ENCODE results near the gene NTRK3.
"Not testable (repeated sequence)": the region's sequence is repeated elsewhere in the genome, so short reads cannot be mapped to it uniquely, and the experiment has no call there.

The NTRK3 gene

GRCh38 chr15:87877114-87877810, 379.3 kb downstream of the NTRK3 start:
- DNase-seq (ENCODE audit: low read depth) = no peak

DNA sequence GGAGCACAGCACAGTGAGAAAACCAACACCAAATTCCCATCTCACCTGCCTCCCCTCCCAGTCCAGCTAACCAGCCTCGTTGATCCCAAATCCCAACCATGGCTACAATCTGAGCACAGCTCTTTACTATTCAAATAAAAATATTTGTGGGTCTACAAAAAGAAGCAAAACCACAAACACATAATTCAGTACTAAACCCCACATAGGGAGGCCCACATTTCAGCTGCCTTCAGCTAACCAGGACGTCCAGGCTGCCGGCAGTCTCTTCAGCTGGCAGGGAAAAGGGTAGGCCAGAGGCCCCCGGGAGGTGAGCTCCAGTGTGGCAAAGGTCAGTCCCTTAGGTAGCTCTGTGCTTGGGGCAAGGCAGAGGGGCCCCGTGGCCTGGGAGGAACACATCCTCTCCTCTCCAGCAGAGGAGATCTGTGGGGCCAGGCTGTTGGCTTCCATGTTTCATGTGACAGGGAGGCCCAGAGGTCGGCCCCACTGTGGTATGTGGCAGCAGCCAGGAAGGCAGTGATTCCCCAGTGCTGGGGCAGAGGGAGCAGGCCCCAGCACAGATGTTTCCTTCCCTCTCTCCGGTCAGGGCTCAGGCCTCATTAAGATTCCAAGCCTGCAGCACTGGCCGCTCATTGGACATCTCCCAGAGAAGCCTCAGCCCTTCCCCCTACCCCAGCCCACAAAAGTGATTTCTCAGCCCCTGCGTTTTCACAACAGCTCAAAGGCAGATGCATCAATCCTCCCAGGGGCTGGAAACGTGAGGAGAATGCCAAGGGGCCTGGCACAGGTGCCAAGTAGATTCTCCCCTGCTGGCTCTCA, 381.4 kb downstream of the NTRK3 start:
- DNase-seq (ENCODE audit: low read depth) = no peak

- DNase-seq (ENCODE audit: low read depth) = no peak
Measured at GRCh38 chr15:87873516-87873915, 383.0 kb downstream of the NTRK3 start.

DNA sequence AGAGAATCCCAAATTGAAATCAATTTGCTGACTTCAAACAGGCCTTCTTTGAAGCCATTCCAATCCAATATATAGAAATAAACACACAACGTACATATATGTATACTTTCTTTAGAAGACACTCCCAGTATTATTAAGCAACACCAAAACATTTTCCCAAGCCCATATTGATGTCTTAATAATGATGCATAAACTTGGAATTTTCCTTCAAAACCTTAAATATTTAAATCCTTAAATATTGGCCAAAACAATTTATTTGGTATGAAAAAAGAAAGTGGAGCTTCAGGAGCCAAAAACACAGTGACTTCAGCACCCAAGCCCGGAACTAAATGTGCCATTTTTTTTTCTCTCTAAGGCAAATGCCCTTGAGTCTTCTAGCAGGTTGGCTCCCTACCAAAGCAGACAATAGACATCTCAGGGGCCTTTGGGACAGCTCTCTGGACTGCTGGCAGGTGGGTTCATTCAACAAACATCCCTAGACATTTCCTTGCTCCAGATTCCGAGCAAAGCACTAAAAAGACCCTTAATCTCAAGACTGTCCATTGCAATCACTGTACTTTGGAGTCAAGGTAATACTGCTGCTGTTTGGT, 384.7 kb downstream of the NTRK3 start:
- no peak for DNase-seq (ENCODE audit: low read depth)

DNA sequence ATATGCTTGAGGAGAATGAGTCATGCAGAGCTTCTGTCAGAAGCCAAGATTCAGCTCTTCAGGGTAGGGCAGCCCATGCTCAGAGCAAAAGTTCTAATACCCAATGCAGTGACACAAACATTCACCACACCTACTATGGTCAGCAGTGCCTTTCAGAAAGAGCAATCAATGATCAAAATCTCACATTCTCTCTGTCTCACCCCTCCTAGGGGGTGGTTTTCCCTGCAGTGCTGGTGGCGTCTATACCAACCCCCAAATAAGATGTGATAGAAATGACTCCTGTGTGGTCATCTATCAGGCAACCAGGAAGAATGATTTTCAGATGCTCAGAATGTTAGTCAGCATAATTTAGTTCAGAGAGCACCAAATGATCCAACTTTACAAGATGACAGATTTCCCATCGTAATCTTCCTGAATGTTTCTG, 385.3 kb downstream of the NTRK3 start:
- DNase-seq (ENCODE audit: low read depth) = no peak

GRCh38 chr15:87866961-87867360, 389.6 kb downstream of the NTRK3 start:
- DNase-seq (ENCODE audit: low read depth) = no peak

DNA sequence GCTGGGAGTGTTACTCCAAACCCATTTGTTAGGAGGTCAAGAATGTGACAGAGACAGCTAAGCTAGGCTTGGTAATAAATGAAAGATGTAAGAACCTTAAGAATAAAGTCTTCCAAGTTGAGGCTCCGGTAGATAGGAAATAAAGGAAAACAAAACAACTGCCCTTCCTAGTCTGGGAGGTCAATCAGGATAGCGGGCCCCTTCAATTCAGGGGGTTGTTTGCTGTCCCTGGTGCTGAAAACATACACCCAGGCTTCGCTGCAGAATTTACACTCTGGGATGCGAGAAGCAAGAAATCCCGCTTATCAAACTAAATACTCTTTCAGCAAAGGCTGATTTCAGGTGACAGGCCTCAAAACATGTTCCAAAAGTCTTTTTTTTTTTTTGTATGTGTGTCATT, 393.4 kb downstream of the NTRK3 start:
- DNase-seq (ENCODE audit: low read depth) = no peak

DNA sequence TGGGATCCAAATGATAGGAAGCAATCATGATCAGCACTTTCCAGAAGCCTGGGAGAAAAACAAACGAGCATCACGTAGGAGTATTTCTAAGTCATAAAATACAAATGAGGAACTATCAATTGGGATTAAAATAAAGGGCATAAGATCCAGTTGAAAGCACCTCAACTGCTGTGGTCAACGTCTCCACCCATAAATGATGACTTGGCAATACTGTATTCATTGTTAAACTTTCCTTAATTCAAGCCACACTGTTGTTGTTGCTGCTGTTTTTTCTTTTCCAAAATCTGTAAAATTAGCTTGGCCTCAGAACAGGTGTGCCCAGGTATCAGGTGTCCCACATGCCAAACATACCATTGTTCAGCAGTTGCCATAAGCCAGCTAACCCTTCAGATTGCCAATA, 395.8 kb downstream of the NTRK3 start:
- no peak for DNase-seq (ENCODE audit: low read depth)

- no peak for DNase-seq (ENCODE audit: low read depth)
Measured at GRCh38 chr15:87858651-87859050, 397.9 kb downstream of the NTRK3 start.

GRCh38 chr15:87851497-87851896, 405.0 kb downstream of the NTRK3 start:
- DNase-seq (ENCODE audit: low read depth) = no peak

GRCh38 chr15:87850916-87851315, 405.6 kb downstream of the NTRK3 start:
- no peak for DNase-seq (ENCODE audit: low read depth)

DNA sequence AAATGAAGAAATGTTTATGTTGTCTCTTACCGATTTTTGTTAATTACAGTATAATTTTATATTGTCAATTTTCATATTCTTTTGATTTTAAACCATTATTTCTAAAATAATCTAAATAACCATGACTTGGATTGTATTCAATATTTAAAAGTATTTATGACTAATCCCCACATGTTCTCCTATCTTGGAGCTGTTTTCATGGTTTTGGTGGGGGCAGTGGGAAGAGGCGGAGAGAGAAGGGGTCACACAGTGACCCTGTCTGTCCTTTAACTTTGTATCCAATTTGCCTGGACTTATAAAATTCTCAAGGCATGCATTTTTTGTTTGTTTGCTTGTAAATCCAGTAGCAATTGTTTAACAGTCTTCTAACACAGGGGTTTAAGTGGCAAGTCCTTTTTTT, 407.4 kb downstream of the NTRK3 start:
- DNase-seq (ENCODE audit: low read depth) = no peak

- DNase-seq (ENCODE audit: low read depth) = no peak
Measured at GRCh38 chr15:87848012-87848411, 408.5 kb downstream of the NTRK3 start.

DNA sequence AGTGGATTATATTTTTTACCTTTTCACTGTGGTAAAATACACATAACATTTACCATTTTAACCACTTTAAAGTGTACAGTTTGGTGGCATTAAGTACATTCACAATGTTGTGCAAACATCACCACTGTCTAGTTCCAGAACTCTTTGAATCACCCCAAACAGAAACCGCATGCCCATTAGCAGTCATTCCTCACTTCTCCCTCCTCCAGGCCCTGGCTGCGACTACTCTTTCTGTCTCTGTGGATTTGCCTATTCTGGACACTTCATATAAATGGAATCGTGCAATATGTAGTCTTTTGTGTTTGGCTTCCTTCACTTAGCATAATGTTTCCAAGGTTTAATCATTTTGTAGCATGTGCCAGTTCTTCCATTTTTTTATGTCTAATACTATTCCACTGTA, 409.8 kb downstream of the NTRK3 start:
- DNase-seq (ENCODE audit: low read depth) = no peak

GRCh38 chr15:87843312-87843711, 413.2 kb downstream of the NTRK3 start:
- no peak for DNase-seq (ENCODE audit: low read depth)

DNA sequence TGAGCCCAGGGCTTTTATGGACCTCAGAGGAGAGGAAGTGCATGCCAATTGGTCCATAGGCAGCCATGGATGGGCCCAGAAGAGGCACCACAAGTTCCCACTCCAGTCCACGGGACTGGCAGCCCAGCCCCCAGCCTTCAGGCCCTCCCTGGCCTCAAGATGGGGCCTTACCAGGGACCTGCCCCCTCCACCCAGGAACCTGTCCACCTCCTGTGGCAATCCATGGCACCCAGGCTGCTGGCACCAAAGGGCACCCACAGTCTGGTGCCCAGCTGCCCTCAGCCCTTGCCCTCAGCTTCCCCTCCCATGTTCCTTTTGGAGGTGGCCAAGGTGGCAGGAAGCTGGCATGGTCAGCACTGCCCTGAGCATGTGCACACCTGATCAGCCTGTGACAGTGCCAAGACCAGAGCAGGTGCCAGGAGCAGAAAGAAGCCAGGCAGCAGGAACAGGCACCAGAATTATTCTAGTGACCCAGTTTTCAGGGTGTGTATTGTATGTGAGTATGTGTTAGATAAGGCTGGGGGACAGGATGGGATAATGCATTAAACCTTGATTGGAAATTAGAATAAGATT, 415.0 kb downstream of the NTRK3 start:
- no peak for DNase-seq (ENCODE audit: low read depth)

DNA sequence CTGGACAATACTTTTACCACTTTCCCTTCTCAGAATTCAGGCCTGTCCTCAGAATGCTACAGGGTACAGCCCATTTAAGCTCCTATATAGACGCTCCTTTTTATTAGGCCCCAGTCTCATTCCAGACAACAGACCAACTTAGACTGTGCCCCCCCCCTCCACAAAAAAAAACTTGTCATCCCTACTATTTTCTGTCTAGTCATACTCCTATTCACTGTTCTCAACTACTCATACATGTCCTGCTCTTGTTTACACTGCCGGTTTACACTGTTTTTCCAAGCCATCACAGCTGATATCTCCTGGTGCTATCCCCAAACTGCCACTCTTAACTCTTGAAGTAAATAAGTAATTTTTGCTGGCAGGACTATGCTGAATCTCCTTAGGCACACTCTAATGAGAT, 420.7 kb downstream of the NTRK3 start:
- DNase-seq (ENCODE audit: low read depth) = not testable (repeated sequence)

DNA sequence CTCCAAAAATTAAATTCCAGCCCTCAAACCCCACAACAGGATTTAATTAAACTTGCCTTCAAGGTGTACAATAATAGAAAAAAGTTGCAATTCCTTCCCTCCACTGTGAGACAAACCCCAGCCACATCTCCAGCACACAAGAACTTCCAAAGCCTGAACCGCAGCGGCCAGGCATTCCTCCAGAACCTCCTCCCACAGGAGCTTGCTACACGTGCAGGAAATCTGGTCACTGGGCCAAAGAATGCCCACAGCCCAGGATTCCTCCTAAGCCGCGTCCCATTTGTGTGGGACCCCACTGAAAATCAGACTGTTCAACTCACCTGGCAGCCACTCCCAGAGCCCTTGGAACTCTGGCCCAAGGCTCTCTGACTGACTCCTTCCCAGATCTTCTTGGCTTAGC, 423.2 kb downstream of the NTRK3 start:
- DNase-seq (ENCODE audit: low read depth) = not testable (repeated sequence)

- no peak for DNase-seq (ENCODE audit: low read depth)
Measured at GRCh38 chr15:87829332-87830050, 427.0 kb downstream of the NTRK3 start.

GRCh38 chr15:87828608-87829007, 427.9 kb downstream of the NTRK3 start:
- DNase-seq (ENCODE audit: low read depth) = no peak

DNA sequence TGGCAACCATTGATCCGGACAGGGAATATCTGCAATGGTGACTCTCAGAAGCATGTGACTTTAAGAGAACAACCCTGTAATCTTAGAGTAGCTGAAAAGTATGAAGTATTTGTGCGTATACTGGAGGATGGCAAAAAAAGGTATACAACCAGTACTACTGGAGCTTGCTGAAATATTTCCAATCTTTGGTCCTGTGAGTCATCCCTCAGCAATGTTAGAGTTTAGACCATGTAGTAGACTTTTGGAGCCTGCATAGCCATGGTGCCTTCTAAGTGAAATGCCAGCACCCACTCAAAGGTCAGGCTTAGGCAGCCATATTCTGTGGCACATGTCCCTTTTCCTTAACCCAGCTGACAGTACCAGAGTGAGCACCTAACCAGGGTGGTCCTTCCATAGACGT, 429.4 kb downstream of the NTRK3 start:
- DNase-seq (ENCODE audit: low read depth) = no peak

- DNase-seq (ENCODE audit: low read depth) = no peak
Measured at GRCh38 chr15:87826119-87826747, 430.3 kb downstream of the NTRK3 start.
